Lower lobe of right lung (tissue), 2 donors: ENCODE results near the gene PTPN14. TPM values are rescaled to one million over a fixed set of nuclear protein-coding genes. Genes with fewer than 3 reads are reported as not detected.
"Not testable (repeated sequence)": the region's sequence is repeated elsewhere in the genome, so short reads cannot be mapped to it uniquely, and the experiment has no call there.

ENCODE experiments used
- ATAC-seq, 2 donors: fragments of 200-7000 bp; cut with Tn5 transposase; one replicate each; pipeline ENCODE4 v1.9.1; 2020 to 2022; ENCODE audit warnings: mild to moderate bottlenecking in 2 of 2, moderate library complexity in 2 of 2
- DNase-seq: peaks from one replicate; pipeline ENCODE4 v3.0.0-alpha.2; 2020
- H3K27ac ChIP-seq: fragments of 200-600 bp; one replicate; pipeline ENCODE4 v1.8.0; 2022
- H3K27me3 ChIP-seq: fragments of 200-600 bp; one replicate; pipeline ENCODE4 v1.8.0; 2022; ENCODE audit warnings: low read depth
- H3K36me3 ChIP-seq: fragments of 200-600 bp; one replicate; pipeline ENCODE4 v1.8.0; 2022; ENCODE audit warnings: mild to moderate bottlenecking
- H3K4me1 ChIP-seq: fragments of 200-600 bp; one replicate; pipeline ENCODE4 v1.8.0; 2022
- H3K4me3 ChIP-seq: fragments of 200-600 bp; one replicate; pipeline ENCODE4 v1.8.0; 2022; ENCODE audit warnings: mild to moderate bottlenecking
- H3K9me3 ChIP-seq: fragments of 200-600 bp; one replicate; pipeline ENCODE4 v1.8.0; 2022
- intact Hi-C: fragments of 100-400 bp; cut with DNase I; formaldehyde crosslinking; loops from one replicate; pipeline ENCODE4 v1.11.0; 2022
- total RNA-seq: library from RNA; stranded (reverse); fragmentation: NEBNext Ultra II Directional; extraction: Animal tissue kit (Norgen Biotek cat#: 25700); gene quantifications from one replicate; pipeline ENCODE4 v1.2.1, GENCODE V29; 2021
- TF ChIP-seq, protein P1 (sequence below): fragments of 200-600 bp; IDR thresholded peaks from one replicate; pipeline ENCODE4 v1.8.0; 2022; ENCODE audit warnings: antibody characterized with exemption, mild to moderate bottlenecking
- donor health status: DM: no; HTN: yes; CAD: no; lungs with severe emphysema.

PTPN14 gene
- total RNA-seq, 1 donor from 2014 or later = 34.1 TPM

DNA sequence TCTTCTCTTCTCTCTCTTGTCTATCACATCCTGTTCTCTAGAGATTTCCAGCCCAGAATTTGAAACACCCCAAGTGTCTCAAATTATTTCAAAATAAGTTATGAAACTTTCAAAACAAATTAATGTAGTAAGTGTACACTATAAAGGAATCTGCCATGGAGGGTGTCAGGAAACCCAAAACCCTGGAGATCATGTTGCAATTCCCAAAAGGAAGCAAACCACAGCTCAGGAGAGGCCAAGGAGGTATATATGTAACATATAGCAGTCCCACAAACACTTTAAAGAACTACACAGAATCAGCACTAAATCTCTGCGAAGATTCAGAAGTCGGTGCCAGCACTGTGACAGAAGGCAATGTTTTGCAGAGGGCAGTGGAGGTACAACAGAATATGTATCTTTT, 26.6 kb downstream of the PTPN14 start:
- intact Hi-C loops = no loop called here
- Histone ChIP-seq H3K4me3 (no peak overlapping the region), H3K4me1 (no peaks in the 10 kb centered on the region), H3K9me3 (no peaks in the 10 kb centered on the region), H3K27me3 (no peaks in the 10 kb centered on the region), H3K27ac (no peak overlapping the region), H3K36me3 (no peaks in the 10 kb centered on the region)
- ATAC-seq (no peak), DNase-seq (no peak)
- TF ChIP-seq, protein P1, sequence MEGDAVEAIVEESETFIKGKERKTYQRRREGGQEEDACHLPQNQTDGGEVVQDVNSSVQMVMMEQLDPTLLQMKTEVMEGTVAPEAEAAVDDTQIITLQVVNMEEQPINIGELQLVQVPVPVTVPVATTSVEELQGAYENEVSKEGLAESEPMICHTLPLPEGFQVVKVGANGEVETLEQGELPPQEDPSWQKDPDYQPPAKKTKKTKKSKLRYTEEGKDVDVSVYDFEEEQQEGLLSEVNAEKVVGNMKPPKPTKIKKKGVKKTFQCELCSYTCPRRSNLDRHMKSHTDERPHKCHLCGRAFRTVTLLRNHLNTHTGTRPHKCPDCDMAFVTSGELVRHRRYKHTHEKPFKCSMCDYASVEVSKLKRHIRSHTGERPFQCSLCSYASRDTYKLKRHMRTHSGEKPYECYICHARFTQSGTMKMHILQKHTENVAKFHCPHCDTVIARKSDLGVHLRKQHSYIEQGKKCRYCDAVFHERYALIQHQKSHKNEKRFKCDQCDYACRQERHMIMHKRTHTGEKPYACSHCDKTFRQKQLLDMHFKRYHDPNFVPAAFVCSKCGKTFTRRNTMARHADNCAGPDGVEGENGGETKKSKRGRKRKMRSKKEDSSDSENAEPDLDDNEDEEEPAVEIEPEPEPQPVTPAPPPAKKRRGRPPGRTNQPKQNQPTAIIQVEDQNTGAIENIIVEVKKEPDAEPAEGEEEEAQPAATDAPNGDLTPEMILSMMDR = no peak

DNA sequence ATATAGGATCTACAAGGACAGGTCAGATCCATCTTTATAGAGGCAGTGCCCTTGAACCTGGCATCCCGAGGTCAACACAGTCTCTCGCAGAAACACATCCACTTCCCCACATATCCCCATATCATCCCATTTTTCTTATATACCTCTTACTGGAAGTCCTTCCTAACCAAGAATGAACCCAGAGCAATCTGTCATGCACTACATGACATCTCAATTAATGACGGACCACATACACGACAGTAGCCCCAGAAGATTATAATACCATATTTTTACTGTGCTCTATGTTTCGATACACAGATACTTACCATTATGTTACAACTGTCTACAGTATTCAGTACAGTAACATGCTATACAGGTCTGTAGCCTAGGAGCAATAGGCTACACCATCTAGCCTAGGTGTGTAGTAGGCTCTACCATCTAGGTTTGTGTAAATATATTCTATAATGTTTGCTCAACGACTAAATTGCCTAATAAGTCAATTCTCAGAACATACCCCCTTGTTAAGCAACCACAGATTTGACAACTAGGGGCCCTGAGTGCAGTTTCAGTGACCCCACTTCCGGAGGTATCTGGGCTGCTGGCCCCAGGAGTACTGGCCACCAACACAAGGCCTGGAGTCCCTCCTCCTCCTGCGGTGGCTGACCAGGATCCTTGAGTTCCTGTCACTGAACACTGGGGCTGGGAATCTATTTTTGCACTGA, 28.1 kb downstream of the PTPN14 start:
- no peak for DNase-seq
- intact Hi-C loops = no loop called here
- ATAC-seq = no peak

DNA sequence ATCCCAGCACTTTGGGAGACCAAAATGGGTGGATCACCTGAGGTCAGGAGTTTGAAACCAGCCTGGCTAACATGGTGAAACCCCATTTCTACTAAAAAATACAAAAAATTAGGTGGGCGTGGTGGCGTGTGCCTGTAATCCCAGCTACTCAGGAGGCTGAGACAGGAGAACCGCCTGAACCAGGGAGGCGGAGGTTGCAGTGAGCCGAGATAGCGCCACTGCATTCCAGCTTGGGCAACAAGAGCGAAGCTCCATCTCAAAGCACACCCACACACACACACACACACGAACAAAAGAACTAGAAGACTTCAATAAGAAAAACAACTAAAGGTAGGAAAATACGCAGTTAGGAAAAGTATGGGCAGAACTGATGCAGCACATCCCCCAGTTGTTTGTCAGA, 29.9 kb downstream of the PTPN14 start:
- DNase-seq, H3K4me1 ChIP-seq, H3K36me3 ChIP-seq, H3K4me3 ChIP-seq, intact Hi-C loops, H3K9me3 ChIP-seq, H3K27me3 ChIP-seq, ATAC-seq, H3K27ac ChIP-seq: not testable (repeated sequence)

More for the DNA sequence above, 28.1 kb downstream of the PTPN14 start:
- Histone ChIP-seq H3K4me3 (no peak overlapping the region), H3K36me3 (no peaks in the 10 kb centered on the region), H3K9me3 (no peaks in the 10 kb centered on the region), H3K27me3 (no peaks in the 10 kb centered on the region), H3K27ac (no peak overlapping the region), H3K4me1 (no peaks in the 10 kb centered on the region)
- TF ChIP-seq, protein P1 = no peak

DNA sequence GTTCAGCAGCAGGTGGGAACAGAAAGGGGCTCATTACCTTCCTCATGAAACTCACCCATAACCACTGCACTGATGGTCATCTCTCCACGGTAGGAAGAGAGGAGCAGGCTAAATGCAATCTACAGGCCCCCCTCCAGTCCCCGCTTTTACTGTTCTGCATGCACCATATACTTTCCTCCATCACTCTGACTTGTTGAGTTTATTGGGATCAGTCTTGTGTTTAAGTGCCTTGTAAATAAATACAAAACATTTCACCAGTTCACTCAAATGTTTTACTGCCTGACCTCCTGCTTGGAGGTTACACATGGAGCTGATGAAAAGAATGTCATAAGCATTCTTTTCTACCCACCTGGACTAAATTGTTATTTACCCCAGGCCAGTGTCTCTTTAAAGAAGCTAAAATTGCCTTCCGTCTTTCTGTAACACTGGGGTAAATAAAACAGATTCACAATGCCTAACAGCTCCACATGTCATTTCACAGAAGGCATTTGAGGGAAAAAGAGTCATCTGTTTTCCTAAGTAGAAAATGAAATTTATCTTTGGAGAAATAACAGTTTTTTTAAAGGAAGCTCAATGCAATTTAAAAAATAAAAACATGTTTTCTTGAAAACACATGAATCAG, 30.7 kb downstream of the PTPN14 start:
- no peaks in the 10 kb centered on the region for H3K9me3 ChIP-seq
- ATAC-seq = no peak
- no peak overlapping the region for H3K27ac ChIP-seq
- no peaks in the 10 kb centered on the region for H3K27me3 ChIP-seq
- H3K4me1 ChIP-seq = peaks cover 9% of the 10 kb centered on the region
- no peak overlapping the region for H3K4me3 ChIP-seq
- DNase-seq = no peak
- TF ChIP-seq, protein P1 = no peak
- intact Hi-C loops = no loop called here
- H3K36me3 ChIP-seq = no peaks in the 10 kb centered on the region

DNA sequence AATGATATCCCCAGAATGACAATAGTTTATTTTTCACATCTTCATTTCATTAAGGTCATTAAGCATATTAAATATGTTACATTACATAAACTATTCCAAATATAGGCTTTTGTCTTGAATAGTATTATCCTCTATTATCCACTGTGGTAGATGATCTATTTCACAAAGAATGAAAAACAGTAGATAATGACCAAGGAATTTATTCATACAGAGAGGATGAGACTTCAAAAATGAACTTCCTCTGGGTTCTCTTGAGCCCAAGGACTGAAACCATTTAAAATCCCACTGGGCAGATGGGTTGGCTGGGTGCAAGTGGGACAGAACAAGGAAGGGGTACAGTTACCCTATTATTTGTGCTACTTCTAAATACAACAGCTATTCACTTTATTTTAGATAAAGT, 33.0 kb downstream of the PTPN14 start:
- DNase-seq = no peak
- Histone ChIP-seq H3K4me3 (no peak overlapping the region), H3K9me3 (no peaks in the 10 kb centered on the region), H3K27ac (no peak overlapping the region), H3K36me3 (no peaks in the 10 kb centered on the region), H3K4me1 (peaks cover 22% of the 10 kb centered on the region), H3K27me3 (no peaks in the 10 kb centered on the region)
- no peak for ATAC-seq
- intact Hi-C loops = no loop called here
- TF ChIP-seq, protein P1 = no peak
